ENCODE data around the gene CAPN11. TPM values are rescaled to one million over a fixed set of nuclear protein-coding genes. Genes with fewer than 3 reads are reported as not detected.

The CAPN11 gene
- total and polyA plus RNA-seq, 9 of the 15 experiments (the other 6 are each of a cell fraction or from before 2014, with no cell fraction given), result 0.03 to 0.61 (median 0.17) TPM; not detected in 1

DNA sequence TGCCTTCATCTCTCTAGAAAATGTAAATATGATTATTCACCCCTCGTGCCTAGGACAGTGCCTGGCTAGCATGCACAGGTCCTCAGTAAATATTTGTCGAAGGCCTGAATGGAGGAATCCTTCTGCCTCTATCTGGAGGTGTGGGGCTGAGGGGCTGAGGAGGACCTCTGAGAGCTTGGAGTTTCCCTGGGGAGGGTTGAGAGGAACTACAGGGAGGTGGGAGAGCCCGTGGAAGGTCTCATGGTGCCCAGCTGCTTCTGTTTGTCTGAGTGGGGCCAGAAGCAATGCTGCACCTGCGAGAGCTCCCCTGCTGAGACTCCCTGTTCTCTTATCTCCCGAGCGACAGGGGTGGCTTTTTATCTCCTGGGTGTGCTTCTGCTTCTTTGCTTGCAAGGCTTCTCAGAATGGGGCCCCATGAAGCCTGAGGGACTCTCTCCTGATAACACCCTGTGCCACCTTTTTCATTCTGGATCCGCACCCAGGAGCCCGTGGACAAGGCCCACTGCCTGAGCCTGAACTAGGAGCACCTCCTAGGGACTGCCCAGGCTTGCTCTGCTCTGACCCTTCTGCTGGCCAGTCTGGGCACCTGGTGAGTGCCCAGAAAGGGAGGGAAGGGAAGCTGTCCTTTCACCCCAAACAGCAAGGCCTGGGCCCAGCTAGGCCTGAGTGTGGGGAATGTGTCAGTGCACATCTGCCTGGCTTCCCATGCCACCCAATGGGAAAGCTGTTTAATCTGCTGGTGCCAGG, 67.1 kb downstream of the CAPN11 start (continued):
- TF ChIP-seq KAT7 (CRISPR knock-in tag; IDR thresholded peaks at IDR 0.05; ENCODE audit: borderline replicate concordance) (peak; percentile 97), BRCA1 (IDR thresholded peaks at IDR 0.05) (no peak), BRCA1 (CRISPR knock-in tag; IDR thresholded peaks at IDR 0.05) (no peak), ILK (tag; IDR thresholded peaks at IDR 0.05; ENCODE audit: borderline replicate concordance, low read depth) (no peak), NCOA2 (IDR thresholded peaks at IDR 0.05; ENCODE audit: partially characterized antibody in 2 of 2) (no peak), REST (IDR thresholded peaks at IDR 0.05; ENCODE audit: borderline replicate concordance) (peak; percentile 14; the same call in 1 of the 2 replicates), REST (CRISPR knock-in tag; IDR thresholded peaks at IDR 0.05; ENCODE audit: low read depth) (no peak), PURB (CRISPR knock-in tag; IDR thresholded peaks at IDR 0.05; ENCODE audit: low read depth) (no peak), PHB2 (IDR thresholded peaks at IDR 0.05; ENCODE audit: low read depth) (peak; percentile 81), FOXP4 (CRISPR knock-in tag; IDR thresholded peaks at IDR 0.05; ENCODE audit: borderline replicate concordance) (no peak), ZKSCAN3 (CRISPR knock-in tag; IDR thresholded peaks at IDR 0.05) (no peak), NR2F6 (CRISPR knock-in tag; IDR thresholded peaks at IDR 0.05) (no peak), ESRRA (IDR thresholded peaks at IDR 0.05; ENCODE audit: borderline replicate concordance, low read depth) (no peak), BHLHE40 (IDR thresholded peaks at IDR 0.05; ENCODE audit: low read length) (peak; percentile 84)

Measured in K562 (cell line).